HL-60 (cell line): ENCODE data around the gene IFNAR2.

ENCODE experiments used
- CTCF ChIP-seq: IDR thresholded peaks from one replicate; pipeline ENCODE4 v1.5.1; 2011; ENCODE audit warnings: low read length, control low read depth, inconsistent platforms; ENCODE audit not compliant: insufficient read depth
- POLR2AphosphoS5 ChIP-seq: IDR thresholded peaks from 2 replicates; pipeline ENCODE4 v1.6.1; 2012; ENCODE audit warnings: low read depth
- SPI1 ChIP-seq: IDR thresholded peaks from 2 replicates; pipeline ENCODE4 v1.6.1; 2012; ENCODE audit warnings: low read depth, mild to moderate bottlenecking, borderline replicate concordance

- TF ChIP-seq CTCF (no peak), SPI1 (no peak), POLR2AphosphoS5 (no peak)
Measured at GRCh38 chr21:33189824-33190223, 39.9 kb upstream of the IFNAR2 start.
